ENCODE measurements around the gene KMO. TPM values are rescaled to one million over a fixed set of nuclear protein-coding genes. Genes with fewer than 3 reads are reported as not detected.

Gene KMO
- total and polyA plus RNA-seq, 12 donors: 0.41 to 3.6 (median 1.6) TPM

- intact Hi-C loops (cut with DNase I): no loop called here
- no peaks in the 10 kb centered on the region for H3K36me3 ChIP-seq (replicated peaks in 1 of 2)
- no peaks in the 10 kb centered on the region for H3K27me3 ChIP-seq
- DNase-seq: no peak
- H3K9me3 ChIP-seq (replicated peaks in 1 of 3): no peaks in the 10 kb centered on the region
- H3K27ac ChIP-seq: no peak overlapping the region
- 20 to 40% (median 35%) methylated on average over 3 of the region's 3 CpGs for WGBS, 4 donors
- H3K4me3 ChIP-seq: no peak overlapping the region
- H3K4me1 ChIP-seq (replicated peaks in 1 of 2): peaks cover 0 to 7% of the 10 kb centered on the region in 2 donors
- TF ChIP-seq CTCF (IDR thresholded peaks at IDR 0.05): no peak
- no peak for TF ChIP-seq POLR2A (IDR thresholded peaks at IDR 0.05)
These were observed 76.3 kb downstream of the KMO start for GRCh38 chr1:241608379-241609033.

GRCh38 chr1:241610056-241610815 lies 78.1 kb downstream of the KMO start:
- Histone ChIP-seq H3K4me3 (no peak overlapping the region), H3K27ac (no peak overlapping the region), H3K27me3 (no peaks in the 10 kb centered on the region), H3K4me1 (replicated peaks in 1 of 2) (peaks cover 0 to 7% of the 10 kb centered on the region in 2 donors), H3K36me3 (replicated peaks in 1 of 2) (no peaks in the 10 kb centered on the region), H3K9me3 (replicated peaks in 1 of 3) (no peaks in the 10 kb centered on the region)
- 46 to 55% (median 53%) methylated on average over 8 of the region's 8 CpGs for WGBS, 4 donors
- DNase-seq: peak in 3 of 7 donors; percentile 20 to 30 (median 23)
- TF ChIP-seq CTCF (IDR thresholded peaks at IDR 0.05): no peak
- intact Hi-C loops (cut with DNase I): loop anchor here in 1 of 2 donors (5.0 kb wide), 1 partner anchor 227 kb away; no protein-coding TSS in a partner anchor

GRCh38 chr1:241611063-241611462 lies 78.9 kb downstream of the KMO start:
- DNase-seq: peak in 3 of 7 donors; percentile 18 to 31 (median 20)
- 4 to 8% (median 5%) methylated on average over 3 of the region's 3 CpGs for WGBS, 4 donors
- Histone ChIP-seq H3K27me3 (no peaks in the 10 kb centered on the region), H3K4me3 (no peak overlapping the region), H3K9me3 (replicated peaks in 1 of 3) (no peaks in the 10 kb centered on the region), H3K4me1 (replicated peaks in 1 of 2) (peaks cover 0 to 7% of the 10 kb centered on the region in 2 donors), H3K36me3 (replicated peaks in 1 of 2) (no peaks in the 10 kb centered on the region), H3K27ac (no peak overlapping the region)
- TF ChIP-seq POLR2A (IDR thresholded peaks at IDR 0.05): no peak
- peak; percentile 71 to 84 (median 78) for TF ChIP-seq CTCF (IDR thresholded peaks at IDR 0.05)
- intact Hi-C loops (cut with DNase I): loop anchor here in 1 of 2 donors (5.0 kb wide), 1 partner anchor 226 kb away; no protein-coding TSS in a partner anchor

- no peak for DNase-seq
- Histone ChIP-seq H3K4me3 (no peak overlapping the region), H3K27ac (no peak overlapping the region), H3K4me1 (replicated peaks in 1 of 2) (peaks cover 0 to 7% of the 10 kb centered on the region in 2 donors), H3K36me3 (replicated peaks in 1 of 2) (no peaks in the 10 kb centered on the region), H3K27me3 (no peaks in the 10 kb centered on the region), H3K9me3 (replicated peaks in 1 of 3) (no peaks in the 10 kb centered on the region)
- TF ChIP-seq CTCF (IDR thresholded peaks at IDR 0.05) (peak in 1 of 6 experiments; percentile 9), POLR2A (IDR thresholded peaks at IDR 0.05) (no peak)
- intact Hi-C loops (cut with DNase I): loop anchor here in 1 of 2 donors (5.0 kb wide), 1 partner anchor 226 kb away; no protein-coding TSS in a partner anchor
- WGBS, 4 donors: 80 to 91% (median 83%) methylated on average over 1 of the region's 1 CpG
These were observed 79.6 kb downstream of the KMO start for GRCh38 chr1:241611736-241612135.

Measured in adrenal gland (tissue), 12 donors.